Activated naive CD4-positive, alpha-beta T cell treated with Interleukin-2 at 50 U/mL for 16 hours (primary cell): ENCODE results near the gene FAM234A.
"Not testable (repeated sequence)": the region's sequence is repeated elsewhere in the genome, so short reads cannot be mapped to it uniquely, and the experiment has no call there.

Experiments used
- DNase-seq: peaks from one replicate; pipeline ENCODE4 v3.0.0-alpha.2; 2020

Gene FAM234A

DNA sequence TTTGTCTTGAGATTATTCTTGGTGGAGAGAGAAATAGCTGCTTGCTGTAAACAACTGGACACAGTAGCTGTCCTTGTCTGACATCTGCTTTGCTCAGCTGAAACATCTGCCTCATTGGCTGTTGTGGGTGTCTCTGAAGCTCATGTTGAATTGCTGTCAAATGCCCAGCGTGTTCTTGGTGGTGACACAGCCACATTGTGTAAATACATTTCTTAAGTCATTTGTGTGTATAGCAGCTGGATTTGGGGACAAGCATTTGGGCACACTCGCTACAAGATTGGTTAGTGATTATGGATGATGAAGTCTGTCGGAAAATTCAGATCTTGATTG lies 5.3 kb downstream of the FAM234A start:
- DNase-seq = no peak

- no peak for DNase-seq
Measured at GRCh38 chr16:240559-240958, 5.9 kb downstream of the FAM234A start.

DNA sequence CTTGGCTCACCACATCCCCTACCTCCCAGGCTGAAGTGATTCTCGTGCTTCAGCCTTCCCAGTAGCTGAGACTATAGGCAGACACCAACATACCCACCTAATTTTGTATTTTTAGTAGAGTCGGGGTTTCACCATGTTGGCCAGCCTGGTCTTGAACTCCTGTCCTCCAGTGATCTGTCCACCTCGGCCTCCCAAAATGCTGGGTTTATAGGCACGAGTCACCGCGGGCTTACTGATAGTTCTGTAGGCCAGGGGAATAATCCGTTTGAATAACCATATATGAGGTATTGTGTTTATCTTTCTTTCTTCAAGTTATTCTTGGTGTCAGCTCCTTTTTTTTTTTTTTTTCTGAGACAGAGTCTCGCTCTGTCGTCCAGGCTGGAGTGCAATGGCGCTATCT lies 7.7 kb downstream of the FAM234A start:
- DNase-seq = no peak

DNA sequence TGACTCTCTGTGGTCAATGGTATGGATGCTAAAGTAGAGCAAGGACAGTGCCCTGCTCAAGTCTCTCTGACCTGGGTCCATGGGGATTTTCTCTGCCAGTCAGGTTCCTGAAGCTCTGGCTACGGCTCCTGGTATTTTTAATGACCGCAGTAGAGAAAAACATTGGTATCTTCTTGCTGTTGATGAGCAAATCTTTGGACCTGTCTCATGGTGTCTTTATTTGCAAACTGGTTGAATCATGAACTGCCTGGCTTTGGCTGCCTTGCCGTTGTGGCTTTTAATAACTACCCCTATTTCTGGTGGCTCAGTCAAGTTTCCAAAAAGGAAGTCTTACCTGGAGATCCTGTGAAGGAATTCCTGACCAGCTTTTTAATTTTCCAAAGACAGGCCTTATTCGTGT lies 8.7 kb downstream of the FAM234A start:
- DNase-seq = no peak

GRCh38 chr16:245105-245504 lies 10.5 kb downstream of the FAM234A start:
- DNase-seq = no peak

DNA sequence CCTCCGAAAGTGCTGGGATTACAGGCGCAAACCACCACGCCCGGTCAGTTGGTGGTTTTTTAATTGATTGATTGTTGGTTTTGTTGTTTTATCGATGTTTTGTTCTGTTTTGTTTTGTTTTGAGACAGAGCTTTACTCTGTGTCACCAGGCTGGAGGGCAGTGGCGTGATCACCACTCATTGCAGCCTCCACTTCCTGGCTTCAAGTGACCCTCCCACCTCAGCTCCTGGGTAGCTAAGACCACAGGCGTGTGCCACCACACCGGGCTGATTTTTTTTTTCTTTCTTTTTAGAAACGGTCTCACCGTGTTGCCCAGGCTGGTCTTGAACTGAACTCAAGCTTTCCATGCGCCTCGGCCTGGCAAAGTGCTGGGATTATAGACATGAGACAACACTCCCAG lies 12.4 kb downstream of the FAM234A start:
- DNase-seq = no peak

DNA sequence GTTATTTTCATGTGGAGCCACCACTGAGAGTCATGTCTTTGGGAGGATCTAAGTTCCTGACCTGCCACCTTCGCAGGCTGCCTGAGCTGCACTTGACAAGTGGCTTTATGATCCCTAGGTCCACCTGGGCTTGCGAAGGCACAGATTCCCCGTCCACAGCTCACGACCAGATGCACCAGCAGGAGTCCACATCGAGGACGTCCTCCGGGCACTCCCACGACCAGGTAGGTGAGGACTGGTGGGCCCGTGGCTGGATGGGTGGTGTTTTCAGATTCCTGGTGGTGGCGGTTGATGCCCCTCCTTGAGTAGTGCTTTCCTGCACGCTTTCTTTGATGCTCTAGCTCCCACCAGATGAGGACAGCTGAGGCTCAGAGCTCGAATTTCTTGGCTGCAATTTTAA lies 14.8 kb downstream of the FAM234A start:
- no peak for DNase-seq

- DNase-seq = peak; percentile 32
Measured at GRCh38 chr16:252366-253337, 18.0 kb downstream of the FAM234A start.

- no peak for DNase-seq
Measured at GRCh38 chr16:253833-254232, 19.2 kb downstream of the FAM234A start.

- DNase-seq = no peak
Measured at GRCh38 chr16:254461-254860, 19.8 kb downstream of the FAM234A start.

DNA sequence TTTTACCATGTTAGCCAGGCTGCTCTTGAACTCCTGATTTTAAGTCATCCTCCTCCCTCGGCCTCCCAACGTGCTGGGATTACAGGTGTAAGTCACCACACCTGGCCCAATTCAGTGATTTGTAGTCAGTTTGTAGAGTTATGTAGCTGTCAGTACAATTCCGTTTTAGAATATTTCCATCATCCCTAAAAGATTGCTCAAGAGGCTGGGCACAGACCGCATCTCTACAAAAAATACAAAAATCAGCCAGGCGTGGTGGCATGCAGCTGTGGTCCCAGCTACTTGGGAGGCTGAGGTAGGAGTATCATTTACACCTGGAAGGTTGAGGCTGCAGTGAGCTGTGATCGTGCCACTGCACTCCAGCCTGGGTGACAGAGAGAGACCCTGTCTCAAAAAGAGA lies 20.6 kb downstream of the FAM234A start:
- DNase-seq = no peak

- not testable (repeated sequence) for DNase-seq
Measured at GRCh38 chr16:258091-258490, 23.5 kb downstream of the FAM234A start.

DNA sequence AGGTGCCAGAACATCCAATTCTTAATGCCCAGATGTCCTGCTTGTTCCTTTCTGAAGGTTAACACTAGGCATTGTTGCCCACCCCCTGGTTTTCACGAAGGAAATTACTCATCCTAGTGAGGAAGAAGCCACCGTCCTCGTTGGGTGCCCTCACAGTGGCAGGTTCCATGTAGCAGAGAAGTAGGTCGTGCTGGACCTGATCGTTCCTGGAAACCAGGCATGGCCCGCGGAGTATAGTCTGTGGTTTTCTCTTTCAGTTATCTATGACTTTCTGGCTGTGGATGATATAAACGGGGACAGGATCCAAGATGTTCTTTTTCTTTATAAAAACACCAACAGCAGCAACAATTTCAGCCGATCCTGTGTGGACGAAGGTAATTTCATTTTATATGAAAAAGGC lies 24.6 kb downstream of the FAM234A start:
- DNase-seq = no peak

DNA sequence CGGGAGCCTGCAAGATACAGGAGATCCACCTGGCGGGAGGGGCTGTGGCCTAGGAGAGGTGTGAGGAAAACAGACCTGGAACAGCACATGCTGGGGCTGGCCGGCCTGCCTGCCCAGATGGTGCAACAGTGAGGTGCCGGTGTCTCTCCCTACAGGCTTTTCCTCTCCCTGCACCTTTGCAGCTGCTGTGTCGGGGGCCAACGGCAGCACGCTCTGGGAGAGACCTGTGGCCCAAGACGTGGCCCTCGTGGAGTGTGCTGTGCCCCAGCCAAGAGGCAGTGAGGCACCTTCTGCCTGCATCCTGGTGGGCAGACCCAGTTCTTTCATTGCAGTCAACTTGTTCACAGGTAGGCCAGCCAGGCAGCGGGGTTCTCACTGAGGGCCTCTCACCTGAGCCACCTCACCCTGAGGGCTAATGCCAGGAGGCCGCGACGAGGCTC lies 25.2 kb downstream of the FAM234A start:
- no peak for DNase-seq

GRCh38 chr16:260326-260725 lies 25.7 kb downstream of the FAM234A start:
- DNase-seq = no peak

GRCh38 chr16:261031-261691 lies 26.5 kb downstream of the FAM234A start:
- DNase-seq = no peak

DNA sequence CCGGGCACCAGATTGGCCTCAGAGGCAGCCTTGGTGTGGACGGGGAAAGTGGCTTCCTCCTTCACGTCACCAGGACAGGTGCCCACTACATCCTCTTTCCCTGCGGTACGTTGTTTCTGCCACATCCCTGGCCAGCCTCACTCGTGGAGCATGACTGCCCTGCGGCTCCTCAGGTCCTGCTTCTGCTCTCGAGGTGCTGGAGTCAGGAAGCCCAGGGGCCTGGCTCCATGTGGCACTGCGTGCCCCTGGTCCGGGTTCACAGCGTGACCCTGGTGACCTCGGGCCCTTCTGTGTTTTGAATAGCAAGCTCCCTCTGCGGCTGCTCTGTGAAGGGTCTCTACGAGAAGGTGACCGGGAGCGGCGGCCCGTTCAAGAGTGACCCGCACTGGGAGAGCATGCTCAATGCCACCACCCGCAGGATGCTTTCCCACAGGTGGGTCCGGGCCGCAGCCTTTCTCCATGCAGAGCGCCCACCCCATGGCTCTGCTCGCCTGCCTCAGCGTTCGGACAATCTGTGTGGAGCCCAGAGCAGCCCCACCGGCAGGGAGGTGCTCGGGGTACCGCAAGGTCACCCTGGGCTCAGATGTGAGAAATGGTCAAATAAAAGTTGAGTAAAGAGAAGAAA lies 27.6 kb downstream of the FAM234A start:
- DNase-seq = no peak

DNA sequence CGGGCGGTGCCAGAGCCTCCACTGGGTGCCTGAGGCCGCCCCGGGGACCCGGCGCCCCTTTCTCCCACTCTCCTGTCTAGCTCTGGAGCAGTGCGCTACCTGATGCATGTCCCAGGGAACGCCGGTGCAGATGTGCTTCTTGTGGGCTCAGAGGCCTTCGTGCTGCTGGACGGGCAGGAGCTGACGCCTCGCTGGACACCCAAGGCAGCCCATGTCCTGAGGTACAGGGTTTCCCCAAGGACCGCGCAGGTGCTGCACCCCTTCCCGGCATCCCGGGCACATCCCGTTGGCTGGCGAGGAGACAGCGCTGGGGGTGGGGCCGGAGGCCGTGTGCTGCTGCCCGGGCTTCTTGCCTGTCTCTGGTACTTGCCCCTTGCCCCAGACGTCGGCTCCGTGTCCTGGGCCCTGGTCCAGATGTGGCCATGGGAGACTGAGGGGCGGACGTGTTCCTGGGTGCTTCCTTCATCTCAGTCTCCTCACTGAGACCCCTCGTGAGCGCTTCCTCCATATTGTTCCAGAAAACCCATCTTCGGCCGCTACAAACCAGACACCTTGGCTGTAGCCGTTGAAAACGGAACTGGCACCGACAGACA lies 28.7 kb downstream of the FAM234A start:
- no peak for DNase-seq

DNA sequence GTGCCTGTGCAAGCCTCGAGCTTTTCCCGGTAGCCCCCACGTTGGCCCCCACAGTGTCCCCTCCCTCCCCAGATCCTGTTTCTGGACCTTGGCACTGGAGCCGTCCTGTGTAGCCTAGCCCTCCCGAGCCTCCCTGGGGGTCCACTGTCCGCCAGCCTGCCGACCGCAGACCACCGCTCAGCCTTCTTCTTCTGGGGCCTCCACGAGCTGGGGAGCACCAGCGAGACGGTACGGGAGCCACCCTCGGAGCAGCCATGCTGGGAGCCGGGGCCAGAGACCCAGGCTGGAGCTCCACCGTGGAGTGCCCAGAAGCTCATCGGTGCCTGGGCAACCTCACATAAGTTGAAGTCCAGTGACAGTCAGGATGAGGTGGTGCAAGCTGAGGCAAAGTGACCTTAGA lies 29.3 kb downstream of the FAM234A start:
- no peak for DNase-seq

DNA sequence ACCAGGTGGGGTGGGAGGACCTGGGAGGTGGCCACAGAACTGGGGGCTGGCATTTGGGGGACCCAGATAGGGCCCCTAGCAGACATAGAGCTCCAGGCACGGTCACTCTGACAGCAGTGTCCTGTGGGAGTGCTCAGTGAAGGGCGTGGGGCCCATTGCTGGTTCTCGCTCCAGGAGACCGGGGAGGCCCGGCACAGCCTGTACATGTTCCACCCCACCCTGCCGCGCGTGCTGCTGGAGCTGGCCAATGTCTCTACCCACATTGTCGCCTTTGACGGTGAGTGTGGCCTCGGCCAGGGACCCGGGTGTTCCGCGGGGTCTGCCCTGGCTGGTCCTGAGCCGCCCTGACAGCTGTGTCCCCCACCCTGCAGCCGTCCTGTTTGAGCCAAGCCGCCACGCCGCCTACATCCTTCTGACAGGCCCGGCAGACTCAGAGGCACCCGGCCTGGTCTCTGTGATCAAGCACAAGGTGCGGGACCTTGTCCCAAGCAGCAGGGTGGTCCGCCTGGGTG lies 29.9 kb downstream of the FAM234A start:
- DNase-seq = no peak

DNA sequence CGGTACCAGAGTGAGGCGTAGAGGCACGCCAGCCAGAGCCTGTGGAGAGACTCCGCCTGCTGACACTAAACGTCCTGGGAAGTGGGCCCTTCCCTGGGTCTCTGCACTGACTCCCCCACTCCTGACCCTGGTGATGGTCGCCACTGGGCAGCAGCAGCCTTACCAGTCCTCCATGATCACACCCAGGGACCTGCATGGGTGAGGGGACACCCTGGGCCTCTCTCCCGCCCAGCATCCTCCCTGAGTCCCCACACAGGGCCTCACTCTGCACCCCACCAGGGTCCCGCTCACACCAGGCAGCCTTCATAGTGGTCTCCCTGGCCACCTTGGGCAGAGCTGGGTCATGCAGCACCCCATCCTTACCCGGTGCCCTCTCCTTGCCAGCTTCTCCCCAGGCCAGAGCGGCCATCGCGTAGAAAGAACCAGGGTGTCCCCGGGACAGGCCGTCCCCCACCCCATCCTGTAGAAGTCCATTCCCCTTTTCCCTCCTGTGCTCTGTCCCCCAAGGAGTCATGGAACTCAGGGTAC lies 30.4 kb downstream of the FAM234A start:
- DNase-seq = no peak

- peak; percentile 26 for DNase-seq
Measured at GRCh38 chr16:265711-266110, 31.1 kb downstream of the FAM234A start.
